Activated CD8-positive, alpha-beta memory T cell treated with anti-CD3 and anti-CD28 coated beads, Interleukin-2, amount 50 U/mL, for 24 hours (primary cell): ENCODE data around the gene OR10A2.
"Not testable (repeated sequence)": the region's sequence is repeated elsewhere in the genome, so short reads cannot be mapped to it uniquely, and the experiment has no call there.

Source experiments
- DNase-seq: peaks from one replicate; pipeline ENCODE4 v3.0.0-alpha.2; 2020; ENCODE audit errors: extremely low read depth

OR10A2 gene

DNA sequence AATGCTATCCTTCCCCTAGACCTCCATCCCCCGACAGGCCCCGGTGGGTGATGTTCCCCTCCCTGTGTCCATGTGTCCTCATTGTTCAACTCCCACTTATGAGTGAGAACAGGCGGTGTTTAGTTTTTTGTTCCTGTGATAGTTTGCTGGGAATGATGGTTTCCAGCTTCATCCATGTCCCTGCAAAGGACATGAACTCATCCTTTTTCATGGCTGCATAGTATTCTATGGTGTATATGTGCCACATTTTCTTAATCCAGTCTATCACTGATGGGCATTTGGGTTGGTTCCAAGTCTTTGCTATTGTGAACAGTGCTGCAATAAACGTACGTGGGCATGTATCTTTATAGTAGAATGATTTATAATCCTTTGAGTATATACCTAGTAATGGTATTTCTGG is 24.9 kb downstream of the OR10A2 start:
- not testable (repeated sequence) for DNase-seq

DNA sequence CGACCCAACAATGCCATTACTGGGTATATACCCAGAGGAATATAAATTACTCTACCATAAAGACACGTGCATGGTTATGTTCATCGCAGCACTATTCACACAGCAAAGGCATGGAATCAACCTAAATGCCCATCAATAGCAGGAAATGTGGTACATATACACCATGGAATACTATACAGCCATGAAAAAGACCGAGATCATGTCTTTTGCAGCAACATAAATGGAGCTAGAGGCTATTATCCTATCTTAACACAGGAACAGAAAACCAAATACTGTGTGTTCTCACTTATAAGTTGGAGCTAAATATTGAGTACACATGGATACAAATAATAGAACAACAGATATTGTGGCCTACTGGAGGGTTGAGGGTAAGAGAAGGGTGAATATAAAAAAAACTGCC is 26.0 kb downstream of the OR10A2 start:
- DNase-seq: no peak

DNA sequence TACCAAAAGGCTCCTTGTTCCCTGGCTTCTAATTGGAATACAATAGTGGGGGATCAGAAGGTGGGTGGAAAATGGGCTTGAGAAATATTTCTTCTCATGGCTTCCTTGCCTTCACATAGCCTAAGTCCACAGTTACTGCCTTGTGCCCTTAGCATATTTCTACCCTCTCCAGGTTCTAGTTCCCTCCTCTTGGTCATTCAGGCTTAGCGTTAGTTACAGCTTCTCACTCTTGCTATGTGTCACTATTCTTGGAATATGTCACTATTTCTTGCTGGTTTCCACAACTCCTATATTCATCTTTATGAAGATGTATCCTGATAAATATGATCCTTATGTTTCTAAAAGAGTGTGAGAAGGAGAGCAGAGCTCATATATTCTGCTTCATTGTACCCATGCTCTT is 27.0 kb downstream of the OR10A2 start:
- DNase-seq: no peak

DNA sequence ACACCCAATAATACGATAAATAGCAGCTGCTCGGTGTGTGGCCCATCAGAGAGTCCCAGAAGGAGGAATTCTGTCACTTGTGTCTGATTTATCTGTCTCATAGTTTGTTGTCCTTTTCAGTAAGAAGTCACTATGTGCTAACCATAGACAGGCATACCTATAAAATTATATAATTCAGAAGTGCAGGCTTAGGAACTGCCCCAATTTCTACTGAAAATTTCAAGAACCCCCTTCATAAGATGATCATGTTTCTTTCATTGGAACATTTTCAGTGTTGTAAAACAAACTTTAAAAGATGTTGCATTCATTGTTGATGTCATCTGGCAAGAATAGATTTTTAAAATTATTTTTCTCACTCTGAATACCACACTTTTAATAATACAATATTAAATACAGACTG is 29.5 kb downstream of the OR10A2 start, which contains the start of gene OR2D2:
OR2D2 (minus strand) TSS at position 101 of the 400 bp plus-strand sequence; CDS start at position 101, 0 bp downstream.
- no peak for DNase-seq

DNA sequence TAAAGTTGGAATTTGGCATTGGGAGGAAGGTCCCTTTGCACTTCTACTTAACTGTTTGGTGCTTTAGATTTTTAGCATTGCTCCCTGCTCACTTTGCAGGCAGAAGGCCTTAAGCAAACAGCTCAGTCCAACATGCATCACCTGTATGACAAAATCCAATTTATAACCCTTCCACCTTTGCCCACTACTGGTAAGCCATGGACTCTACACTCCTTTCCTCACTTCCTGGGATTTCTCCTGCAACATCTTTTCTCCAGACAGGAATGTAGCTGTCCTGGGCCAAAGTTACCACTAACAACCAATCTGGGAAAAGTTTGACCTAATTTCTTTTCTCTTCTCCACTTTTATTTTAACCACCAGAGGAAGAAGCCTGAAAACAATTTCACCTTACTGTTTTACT is 31.2 kb downstream of the OR10A2 start:
- DNase-seq: no peak

DNA sequence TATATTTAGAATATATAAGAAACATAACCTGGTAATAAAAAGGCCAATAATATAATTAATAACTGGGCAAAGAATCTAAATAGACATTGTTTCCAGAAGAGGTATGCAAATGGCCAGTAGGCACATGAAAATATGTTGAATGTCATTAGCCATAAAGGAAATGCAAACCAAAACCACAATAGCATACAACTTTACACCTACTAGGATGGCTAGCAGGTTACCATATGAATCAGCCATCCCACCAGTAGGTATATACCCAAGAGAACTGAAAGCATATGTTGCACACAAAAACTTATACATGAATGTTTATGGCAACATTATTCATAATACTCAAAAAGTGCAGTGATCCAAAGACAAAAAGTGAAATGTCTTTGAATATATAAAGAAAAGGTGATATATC is 32.2 kb downstream of the OR10A2 start:
- DNase-seq: no peak

DNA sequence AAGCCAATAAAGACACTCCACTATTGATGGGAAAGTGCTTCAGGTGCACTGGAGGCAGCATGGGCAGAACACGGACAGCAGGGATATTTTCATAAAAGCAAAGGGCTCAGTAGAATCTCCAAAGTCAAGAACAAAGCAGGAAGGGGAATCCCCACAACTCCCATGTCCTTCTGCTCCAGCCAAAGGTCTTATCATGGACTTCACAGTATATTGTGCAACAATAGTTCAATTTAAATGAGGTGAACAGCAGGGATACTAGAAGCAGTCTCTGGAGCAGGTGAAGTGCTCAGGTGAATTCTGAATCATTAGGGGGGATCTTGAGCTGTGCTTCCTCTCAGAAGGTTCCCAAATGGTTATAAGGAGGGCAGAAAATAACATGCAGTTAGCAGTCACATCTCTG is 36.1 kb downstream of the OR10A2 start:
- DNase-seq: no peak

DNA sequence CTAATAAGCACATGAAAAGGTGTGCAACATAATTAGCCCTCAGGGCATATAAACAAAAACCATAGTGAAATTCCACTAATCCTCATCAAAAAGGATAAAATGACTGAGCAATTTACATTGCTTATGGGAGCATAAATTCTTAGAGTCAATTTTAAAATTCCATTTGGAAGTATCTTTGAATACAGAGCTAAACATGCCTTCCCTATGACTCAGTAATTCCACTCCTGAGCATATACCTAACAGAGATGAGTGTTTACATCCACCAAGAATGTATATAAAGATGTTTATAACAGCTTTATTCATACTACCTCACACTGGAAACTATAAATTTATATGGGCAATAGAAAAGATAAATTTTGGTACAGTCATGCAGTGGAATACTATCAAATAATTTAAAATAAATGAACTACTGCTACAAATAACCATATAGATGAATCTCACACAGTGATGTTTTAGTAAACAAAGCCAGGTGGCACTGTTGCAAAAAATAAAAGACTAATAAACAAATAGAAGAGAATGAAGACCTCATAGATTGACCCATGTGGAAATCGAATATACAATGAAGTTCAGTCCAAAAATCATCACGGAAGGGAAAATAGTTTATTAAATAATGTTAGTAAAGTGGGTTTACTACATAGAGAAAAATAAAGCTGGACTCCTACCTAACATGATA is 37.6 kb downstream of the OR10A2 start:
- no peak for DNase-seq

DNA sequence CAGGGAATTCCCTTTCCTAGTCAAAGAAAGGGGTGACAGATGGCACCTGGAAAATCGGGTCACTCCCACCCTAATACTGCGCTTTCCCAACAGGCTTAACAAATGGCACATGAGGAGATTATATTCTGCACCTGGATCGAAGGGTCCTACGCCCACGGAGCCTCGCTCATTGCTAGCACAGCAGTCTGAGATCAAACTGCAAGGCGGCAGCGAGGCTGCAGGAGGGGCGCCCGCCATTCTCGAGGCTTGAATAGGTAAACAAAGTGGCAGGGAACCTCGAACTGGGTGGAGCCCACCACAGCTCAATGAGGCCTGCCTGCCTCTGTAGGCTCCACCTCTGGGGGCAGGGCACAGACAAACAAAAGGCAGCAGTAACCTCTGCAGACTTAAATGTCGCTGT is 41.9 kb downstream of the OR10A2 start:
- not testable (repeated sequence) for DNase-seq

DNA sequence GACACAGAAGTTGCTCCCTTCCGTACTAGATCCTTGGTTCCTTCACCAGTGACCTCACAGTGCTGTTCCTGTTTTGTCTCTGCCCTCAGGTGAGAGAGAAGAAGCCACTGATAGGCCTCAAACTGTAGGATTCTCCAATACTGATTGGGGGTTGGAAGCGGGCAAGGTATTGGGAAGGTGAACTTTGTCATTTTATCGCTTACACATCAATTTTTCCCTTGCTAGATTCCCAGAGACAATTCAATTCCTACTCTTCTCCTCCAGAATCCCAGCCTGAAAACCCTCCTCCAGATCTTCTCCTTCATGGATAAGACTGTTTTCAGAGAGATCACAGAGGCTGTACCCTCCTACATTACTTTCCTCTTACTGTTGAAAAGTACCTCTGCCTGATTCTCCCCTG is 48.5 kb downstream of the OR10A2 start:
- no peak for DNase-seq

DNA sequence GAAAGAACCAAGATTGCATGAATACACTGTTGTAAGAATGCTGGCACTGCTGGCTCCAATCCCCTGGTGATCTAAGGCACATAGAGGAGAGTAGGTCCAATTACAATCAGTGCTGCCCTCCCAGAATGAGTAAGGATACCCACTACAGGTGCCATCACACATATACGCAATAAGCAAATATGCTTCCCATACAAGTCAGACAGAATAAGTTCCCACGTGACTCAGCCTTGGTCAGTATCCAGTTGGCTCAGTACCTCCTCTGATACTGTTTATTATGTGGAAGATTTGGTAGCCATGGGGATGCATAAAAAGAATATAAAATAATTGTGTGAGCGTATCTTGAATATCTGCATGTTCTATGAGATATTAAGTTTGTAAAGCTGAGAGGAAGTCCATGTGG is 49.1 kb downstream of the OR10A2 start:
- no peak for DNase-seq

DNA sequence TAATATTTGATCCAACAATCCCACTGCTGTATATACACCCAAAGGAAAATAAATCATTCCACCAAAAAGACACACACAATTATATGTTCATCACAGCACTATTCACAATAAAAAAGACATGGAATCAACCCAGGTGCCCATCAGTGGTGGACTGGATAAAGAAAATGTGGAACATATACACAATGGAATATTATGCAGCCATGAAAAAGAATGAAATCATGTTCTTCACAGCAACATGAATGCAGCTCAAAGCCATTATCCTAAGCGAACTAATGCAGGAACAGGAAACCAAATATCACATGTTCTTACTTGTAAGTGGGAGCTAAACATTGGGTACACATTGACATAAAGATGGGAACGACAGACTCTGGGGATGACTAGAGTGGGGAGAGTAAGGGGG is 56.8 kb downstream of the OR10A2 start:
- no peak for DNase-seq

DNA sequence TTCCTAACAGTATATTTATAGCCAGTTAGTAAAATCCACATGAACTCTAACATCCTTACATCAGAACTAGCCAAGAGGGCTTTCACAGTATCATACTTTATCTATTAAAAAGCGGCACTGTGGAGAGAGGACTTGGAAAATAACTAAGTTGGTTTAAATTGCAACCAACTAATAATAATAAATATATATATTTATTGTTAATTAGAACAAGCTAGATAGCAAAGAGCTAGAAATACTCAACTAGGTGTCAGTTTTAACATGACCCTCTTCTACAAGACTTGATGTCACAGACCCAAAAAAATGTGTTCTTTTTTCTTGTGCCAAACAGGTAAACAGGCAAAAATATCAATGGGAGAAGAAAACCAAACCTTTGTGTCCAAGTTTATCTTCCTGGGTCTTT is 57.8 kb downstream of the OR10A2 start, which contains the start of gene OR2D3:
OR2D3 (plus strand) TSS at position 301 of the 400 bp plus-strand sequence; CDS start at position 301, 0 bp downstream.
- no peak for DNase-seq
